A549 (cell line): ENCODE data around the gene TCERG1L.

Experiments
- CBX2 ChIP-seq: fragments of 200-600 bp; sonication (generic); IDR thresholded peaks from 2 replicates; pipeline ENCODE4 v1.6.1; 2016; ENCODE audit warnings: low read depth, mild to moderate bottlenecking, borderline replicate concordance
- CEBPB ChIP-seq, 2 experiments: fragments of >200 bp in 1 of 2; sonication (Bioruptor Twin) in 1 of 2; formaldehyde crosslinking in 1 of 2; IDR thresholded peaks; 2 replicates each; pipeline ENCODE4 v1.6.1; 2012 to 2016
- CHD2 ChIP-seq: fragments of 150-350 bp; IDR thresholded peaks from 2 replicates; pipeline ENCODE4 v1.6.1; 2014; ENCODE audit warnings: low read length; ENCODE audit not compliant: partially characterized antibody
- JUN ChIP-seq, 2 experiments: fragments of >200 bp; sonication (Bioruptor Twin); formaldehyde crosslinking; IDR thresholded peaks; 2 replicates in 1 of 2; 3 replicates in 1 of 2; pipeline ENCODE4 v1.6.1; 2016 to 2017
- MAZ ChIP-seq: fragments of 150-350 bp; IDR thresholded peaks from 2 replicates; pipeline ENCODE4 v1.6.1; 2014; ENCODE audit warnings: antibody characterized with exemption, low read depth, low read length, borderline replicate concordance
- POLR2A ChIP-seq: IDR thresholded peaks from 2 replicates; pipeline ENCODE4 v1.6.1; 2012; ENCODE audit warnings: mild to moderate bottlenecking, low read length
- POLR2AphosphoS2 ChIP-seq: conservative IDR thresholded peaks from 2 replicates; pipeline ENCODE4 v1.6.1; 2012; ENCODE audit warnings: low read length, improper control_type of control experiment, inconsistent platforms
- RAD21 ChIP-seq, 2 experiments: fragments of >200 bp in 1 of 2; sonication (Bioruptor Twin) in 1 of 2; formaldehyde crosslinking in 1 of 2; IDR thresholded peaks in 1 of 2; conservative IDR thresholded peaks in 1 of 2; 2 replicates in 1 of 2; 3 replicates in 1 of 2; pipeline ENCODE4 v1.6.1; 2012 to 2018; ENCODE audit warnings: inconsistent platforms in 1 of 2
- SMC3 ChIP-seq: fragments of >200 bp; sonication (Bioruptor Twin); formaldehyde crosslinking; IDR thresholded peaks from 3 replicates; pipeline ENCODE4 v1.6.1; 2018; ENCODE audit warnings: inconsistent platforms
- ZSCAN20 ChIP-seq: fragments of 250-450 bp; sonication (Bioruptor Pico); IDR thresholded peaks from 2 replicates; pipeline ENCODE4 v1.8.0; 2022; ENCODE audit warnings: mild to moderate bottlenecking, moderate library complexity
- TF ChIP-seq, protein P1 (sequence below): fragments of >200 bp; sonication (Bioruptor Twin); formaldehyde crosslinking; IDR thresholded peaks from 3 replicates; pipeline ENCODE4 v1.5.1; 2016
- TF ChIP-seq, protein P2 (sequence below): IDR thresholded peaks from 2 replicates; pipeline ENCODE4 v1.6.1; 2012
- TF ChIP-seq, protein P3 (sequence below): fragments of 200-600 bp; sonication (generic); IDR thresholded peaks from 2 replicates; pipeline ENCODE4 v1.6.1; 2016; ENCODE audit warnings: antibody characterized with exemption, mild to moderate bottlenecking, moderate library complexity

DNA sequence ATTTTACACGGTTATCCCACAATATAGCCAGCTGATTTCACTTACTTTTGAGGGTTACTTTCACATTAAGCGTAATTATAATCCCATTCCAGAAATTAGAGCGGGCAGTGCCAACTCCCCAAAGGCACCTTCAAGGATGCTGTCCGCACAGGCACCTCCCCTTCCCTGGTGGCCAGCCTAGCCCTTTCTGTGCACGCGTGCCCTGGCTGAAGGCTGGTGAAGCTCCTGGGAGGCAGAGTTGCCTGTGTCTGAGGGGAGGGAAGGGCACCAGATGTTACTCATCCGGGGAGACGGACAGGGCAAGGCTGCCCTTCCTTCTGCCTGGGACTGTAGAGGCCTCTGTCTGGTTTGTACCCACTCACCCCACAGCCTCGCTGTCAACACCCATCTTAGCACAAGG, 198.4 kb downstream of the TCERG1L start:
- TF ChIP-seq RAD21 (conservative IDR thresholded peaks at IDR 0.05 in 1 of 2, IDR thresholded peaks at IDR 0.05 in 1 of 2) = no peak
- no peak for TF ChIP-seq POLR2A
- TF ChIP-seq CEBPB (IDR thresholded peaks at IDR 0.05) = no peak
- TF ChIP-seq, protein P1, sequence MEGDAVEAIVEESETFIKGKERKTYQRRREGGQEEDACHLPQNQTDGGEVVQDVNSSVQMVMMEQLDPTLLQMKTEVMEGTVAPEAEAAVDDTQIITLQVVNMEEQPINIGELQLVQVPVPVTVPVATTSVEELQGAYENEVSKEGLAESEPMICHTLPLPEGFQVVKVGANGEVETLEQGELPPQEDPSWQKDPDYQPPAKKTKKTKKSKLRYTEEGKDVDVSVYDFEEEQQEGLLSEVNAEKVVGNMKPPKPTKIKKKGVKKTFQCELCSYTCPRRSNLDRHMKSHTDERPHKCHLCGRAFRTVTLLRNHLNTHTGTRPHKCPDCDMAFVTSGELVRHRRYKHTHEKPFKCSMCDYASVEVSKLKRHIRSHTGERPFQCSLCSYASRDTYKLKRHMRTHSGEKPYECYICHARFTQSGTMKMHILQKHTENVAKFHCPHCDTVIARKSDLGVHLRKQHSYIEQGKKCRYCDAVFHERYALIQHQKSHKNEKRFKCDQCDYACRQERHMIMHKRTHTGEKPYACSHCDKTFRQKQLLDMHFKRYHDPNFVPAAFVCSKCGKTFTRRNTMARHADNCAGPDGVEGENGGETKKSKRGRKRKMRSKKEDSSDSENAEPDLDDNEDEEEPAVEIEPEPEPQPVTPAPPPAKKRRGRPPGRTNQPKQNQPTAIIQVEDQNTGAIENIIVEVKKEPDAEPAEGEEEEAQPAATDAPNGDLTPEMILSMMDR = no peak
- TF ChIP-seq, protein P2, sequence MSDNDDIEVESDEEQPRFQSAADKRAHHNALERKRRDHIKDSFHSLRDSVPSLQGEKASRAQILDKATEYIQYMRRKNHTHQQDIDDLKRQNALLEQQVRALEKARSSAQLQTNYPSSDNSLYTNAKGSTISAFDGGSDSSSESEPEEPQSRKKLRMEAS = no peak
- no peak for TF ChIP-seq ZSCAN20 (CRISPR knock-in tag)
- TF ChIP-seq, protein P3, sequence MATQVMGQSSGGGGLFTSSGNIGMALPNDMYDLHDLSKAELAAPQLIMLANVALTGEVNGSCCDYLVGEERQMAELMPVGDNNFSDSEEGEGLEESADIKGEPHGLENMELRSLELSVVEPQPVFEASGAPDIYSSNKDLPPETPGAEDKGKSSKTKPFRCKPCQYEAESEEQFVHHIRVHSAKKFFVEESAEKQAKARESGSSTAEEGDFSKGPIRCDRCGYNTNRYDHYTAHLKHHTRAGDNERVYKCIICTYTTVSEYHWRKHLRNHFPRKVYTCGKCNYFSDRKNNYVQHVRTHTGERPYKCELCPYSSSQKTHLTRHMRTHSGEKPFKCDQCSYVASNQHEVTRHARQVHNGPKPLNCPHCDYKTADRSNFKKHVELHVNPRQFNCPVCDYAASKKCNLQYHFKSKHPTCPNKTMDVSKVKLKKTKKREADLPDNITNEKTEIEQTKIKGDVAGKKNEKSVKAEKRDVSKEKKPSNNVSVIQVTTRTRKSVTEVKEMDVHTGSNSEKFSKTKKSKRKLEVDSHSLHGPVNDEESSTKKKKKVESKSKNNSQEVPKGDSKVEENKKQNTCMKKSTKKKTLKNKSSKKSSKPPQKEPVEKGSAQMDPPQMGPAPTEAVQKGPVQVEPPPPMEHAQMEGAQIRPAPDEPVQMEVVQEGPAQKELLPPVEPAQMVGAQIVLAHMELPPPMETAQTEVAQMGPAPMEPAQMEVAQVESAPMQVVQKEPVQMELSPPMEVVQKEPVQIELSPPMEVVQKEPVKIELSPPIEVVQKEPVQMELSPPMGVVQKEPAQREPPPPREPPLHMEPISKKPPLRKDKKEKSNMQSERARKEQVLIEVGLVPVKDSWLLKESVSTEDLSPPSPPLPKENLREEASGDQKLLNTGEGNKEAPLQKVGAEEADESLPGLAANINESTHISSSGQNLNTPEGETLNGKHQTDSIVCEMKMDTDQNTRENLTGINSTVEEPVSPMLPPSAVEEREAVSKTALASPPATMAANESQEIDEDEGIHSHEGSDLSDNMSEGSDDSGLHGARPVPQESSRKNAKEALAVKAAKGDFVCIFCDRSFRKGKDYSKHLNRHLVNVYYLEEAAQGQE = no peak
- TF ChIP-seq CHD2 = no peak
- no peak for TF ChIP-seq POLR2AphosphoS2
- no peak for TF ChIP-seq MAZ
- no peak for TF ChIP-seq SMC3
- TF ChIP-seq JUN (IDR thresholded peaks at IDR 0.05) = no peak
- no peak for TF ChIP-seq CBX2
